Mesothelial cell of epicardium (in vitro differentiated cells): ENCODE measurements around the gene KEL. TPM values are rescaled to one million over a fixed set of nuclear protein-coding genes. Genes with fewer than 3 reads are reported as not detected.
"Not testable (repeated sequence)": the region's sequence is repeated elsewhere in the genome, so short reads cannot be mapped to it uniquely, and the experiment has no call there.

ENCODE experiments used
- DNase-seq, 2 experiments: peaks; one replicate each; pipeline ENCODE4 v3.0.0; 2021; ENCODE audit warnings: low spot score in 2 of 2; ENCODE audit not compliant: unreplicated experiment in 2 of 2
- H3K27ac Mint-ChIP-seq: 2 replicates; pipeline ENCODE4 v1.8.0; 2021; ENCODE audit warnings: mixed read lengths
- H3K27me3 Mint-ChIP-seq: 2 replicates; pipeline ENCODE4 v1.8.0; 2021; ENCODE audit warnings: low read depth, mixed read lengths
- H3K36me3 Mint-ChIP-seq: 2 replicates; pipeline ENCODE4 v1.8.0; 2021; ENCODE audit warnings: mixed read lengths
- H3K4me1 Mint-ChIP-seq: 2 replicates; pipeline ENCODE4 v1.8.0; 2021; ENCODE audit warnings: mixed read lengths
- H3K4me3 Mint-ChIP-seq: 2 replicates; pipeline ENCODE4 v1.8.0; 2021; ENCODE audit warnings: mild to moderate bottlenecking, moderate library complexity, mixed read lengths
- H3K9me3 Mint-ChIP-seq: 2 replicates; pipeline ENCODE4 v1.8.0; 2021; ENCODE audit warnings: mixed read lengths
- CTCF ChIP-seq: fragments of 200-600 bp; sonication (generic); IDR thresholded peaks from one replicate; pipeline ENCODE4 v1.5.0; 2021; ENCODE audit warnings: antibody characterized with exemption; ENCODE audit not compliant: unreplicated experiment
- total RNA-seq: library from RNA; stranded (reverse); gene quantifications from 3 replicates; pipeline ENCODE4 v1.2.1, GENCODE V29; 2021

KEL gene
- total RNA-seq, 1 donor from 2014 or later = 2.3 TPM

DNA sequence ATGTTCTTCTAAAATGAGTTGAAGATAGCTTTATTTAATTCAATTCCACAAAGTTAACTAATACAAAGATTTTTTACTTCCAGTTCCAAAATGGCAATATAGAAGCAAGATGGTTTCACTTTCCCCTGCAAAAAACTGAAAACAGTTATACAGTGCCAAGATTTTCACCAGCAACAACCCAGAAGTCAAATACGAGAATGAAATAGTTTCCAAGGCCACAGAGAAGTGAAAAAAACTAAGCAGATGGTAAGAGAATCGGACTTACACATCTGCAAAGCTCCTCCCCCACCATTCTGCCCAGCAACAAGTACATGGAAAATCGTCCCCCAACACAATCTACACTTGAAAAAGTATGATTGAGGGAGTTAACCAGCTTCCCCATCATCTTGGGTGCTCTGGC lies 30.3 kb upstream of the KEL start:
- no peak for TF ChIP-seq CTCF
- Mint-ChIP-seq H3K9me3 (peaks cover 33% of the 10 kb centered on the region), H3K4me3 (no peak overlapping the region), H3K36me3 (no peaks in the 10 kb centered on the region), H3K27me3 (no peaks in the 10 kb centered on the region), H3K27ac (no peak overlapping the region), H3K4me1 (no peaks in the 10 kb centered on the region)
- no peak for DNase-seq

DNA sequence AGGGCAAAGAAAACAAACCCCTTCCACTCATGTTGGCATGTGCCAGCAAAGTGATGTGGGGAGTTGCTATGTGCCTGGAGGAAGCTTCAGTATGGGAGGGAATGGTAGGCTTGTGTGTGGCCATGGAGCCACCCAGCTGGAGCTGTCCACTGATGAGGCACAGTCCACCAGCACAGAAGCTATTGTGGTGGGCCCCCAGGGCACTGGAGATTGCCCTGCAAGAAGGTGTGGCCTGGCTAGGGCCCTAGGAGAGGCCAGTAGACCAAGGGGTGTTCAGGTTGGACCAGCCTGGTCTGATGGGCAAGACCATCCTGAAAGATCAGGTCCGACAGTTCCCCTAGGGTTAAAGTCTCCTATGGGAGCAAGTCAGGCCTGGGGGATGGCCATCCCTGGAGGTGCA lies 22.1 kb upstream of the KEL start:
- peaks cover 33% of the 10 kb centered on the region for H3K9me3 Mint-ChIP-seq
- DNase-seq = no peak
- no peak overlapping the region for H3K4me3 Mint-ChIP-seq
- peaks cover 1% of the 10 kb centered on the region for H3K27me3 Mint-ChIP-seq
- no peaks in the 10 kb centered on the region for H3K36me3 Mint-ChIP-seq
- H3K27ac Mint-ChIP-seq = no peak overlapping the region
- no peak for TF ChIP-seq CTCF
- no peaks in the 10 kb centered on the region for H3K4me1 Mint-ChIP-seq

DNA sequence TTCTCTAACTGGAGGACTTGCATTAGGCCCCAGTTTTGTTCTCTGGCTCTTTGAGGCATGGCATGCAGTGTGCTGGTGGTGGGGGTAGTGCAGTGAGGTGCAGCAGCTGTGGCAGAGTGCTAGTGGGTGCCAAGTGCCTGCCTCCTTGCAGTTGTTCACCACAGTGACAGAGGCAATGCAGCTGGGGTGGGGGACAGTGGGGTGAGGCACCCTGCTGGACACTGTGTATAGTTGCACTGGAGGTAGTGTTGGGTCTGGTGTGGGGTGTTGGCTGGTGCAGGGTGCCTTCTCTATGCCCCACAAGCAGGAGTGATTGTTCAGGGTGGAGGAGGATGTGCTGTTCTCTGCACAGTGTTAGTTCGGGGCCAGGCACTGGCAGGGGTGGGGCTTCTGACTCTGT lies 21.7 kb upstream of the KEL start:
- no peak for TF ChIP-seq CTCF
- Mint-ChIP-seq H3K9me3 (peaks cover 38% of the 10 kb centered on the region), H3K4me3 (no peak overlapping the region), H3K36me3 (no peaks in the 10 kb centered on the region), H3K4me1 (no peaks in the 10 kb centered on the region), H3K27me3 (peaks cover 1% of the 10 kb centered on the region), H3K27ac (no peak overlapping the region)
- no peak for DNase-seq

DNA sequence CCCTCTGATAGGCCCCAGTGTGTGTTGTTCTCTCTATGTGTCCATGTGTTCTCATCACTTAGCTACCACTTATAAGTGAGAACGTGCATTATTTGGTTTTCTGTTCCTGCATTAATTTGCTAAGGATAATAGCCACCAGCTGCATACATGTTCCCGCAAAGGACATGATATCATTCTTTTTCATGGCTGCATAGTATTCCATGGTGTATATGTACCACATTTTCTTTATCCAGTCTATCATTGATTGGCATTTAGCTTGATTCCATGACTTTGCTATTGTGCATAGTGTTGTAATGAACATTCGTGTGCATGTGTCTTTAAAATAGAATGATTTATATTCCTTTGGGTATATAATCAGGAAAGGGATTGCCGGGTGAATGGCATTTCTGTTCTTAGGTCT lies 16.2 kb upstream of the KEL start:
- not testable (repeated sequence) for DNase-seq, H3K27me3 Mint-ChIP-seq, H3K36me3 Mint-ChIP-seq, H3K4me1 Mint-ChIP-seq, H3K4me3 Mint-ChIP-seq, H3K27ac Mint-ChIP-seq
- peaks cover 57% of the 10 kb centered on the region for H3K9me3 Mint-ChIP-seq

DNA sequence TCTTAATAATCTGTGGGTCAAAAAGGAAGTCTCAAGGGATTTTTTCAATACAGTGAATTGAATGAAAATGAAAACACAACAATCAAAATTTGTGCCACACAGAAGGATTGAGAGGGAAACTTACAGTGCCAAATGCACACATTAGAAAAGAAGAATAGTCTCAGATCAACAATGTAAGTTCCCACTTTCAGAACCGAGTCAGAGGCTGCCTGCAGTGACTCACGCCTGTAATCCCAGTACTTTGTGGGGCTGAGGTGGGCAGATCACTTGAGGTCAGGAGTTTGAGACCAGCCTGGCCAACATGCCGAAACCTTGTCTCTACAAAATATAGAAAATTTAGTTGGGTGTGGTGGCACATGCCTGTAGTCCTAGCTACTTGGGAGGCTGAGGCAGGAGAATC lies 12.5 kb upstream of the KEL start:
- no peaks in the 10 kb centered on the region for H3K36me3 Mint-ChIP-seq

GRCh38 chr7:142969183-142969582 lies 7.0 kb upstream of the KEL start:
- Mint-ChIP-seq H3K36me3 (no peaks in the 10 kb centered on the region), H3K27me3 (no peaks in the 10 kb centered on the region), H3K4me1 (no peaks in the 10 kb centered on the region), H3K9me3 (peaks cover 16% of the 10 kb centered on the region), H3K4me3 (no peak overlapping the region), H3K27ac (no peak overlapping the region)
- no peak for TF ChIP-seq CTCF
- no peak for DNase-seq

More for the DNA sequence above, 12.5 kb upstream of the KEL start:
- Mint-ChIP-seq H3K9me3 (peaks cover 40% of the 10 kb centered on the region), H3K27ac (no peak overlapping the region), H3K4me3 (no peak overlapping the region), H3K4me1 (no peaks in the 10 kb centered on the region), H3K27me3 (no peaks in the 10 kb centered on the region)
- TF ChIP-seq CTCF = no peak
- no peak for DNase-seq
